WERI-Rb-1 (cell line): Measurements from ENCODE around the gene ZNF445.

ENCODE experiments used
- DNase-seq: peaks from one replicate; pipeline ENCODE4 v3.0.0-alpha.2; 2020
- H3K27ac ChIP-seq: fragments of 250-450 bp; sonication (Bioruptor Pico); 2 replicates; pipeline ENCODE4 v1.5.1; 2020; ENCODE audit warnings: mild to moderate bottlenecking, moderate library complexity
- H3K27me3 ChIP-seq: fragments of 250-450 bp; sonication (Bioruptor Pico); 2 replicates; pipeline ENCODE4 v1.5.1; 2021; ENCODE audit warnings: mild to moderate bottlenecking, low read depth, moderate library complexity; ENCODE audit not compliant: insufficient read depth, severe bottlenecking
- H3K36me3 ChIP-seq: fragments of 250-450 bp; sonication (Bioruptor Pico); 2 replicates; pipeline ENCODE4 v1.5.1; 2020; ENCODE audit warnings: mild to moderate bottlenecking, moderate library complexity
- H3K4me3 ChIP-seq: 2 replicates; pipeline ENCODE4 v1.5.1; 2011; ENCODE audit warnings: low read depth, mild to moderate bottlenecking, control low read depth, low read length
- H3K9me3 ChIP-seq: fragments of 250-450 bp; sonication (Bioruptor Pico); 2 replicates; pipeline ENCODE4 v1.5.1; 2021; ENCODE audit warnings: mild to moderate bottlenecking, moderate library complexity; ENCODE audit not compliant: severe bottlenecking
- CTCF ChIP-seq: IDR thresholded peaks from 2 replicates; pipeline ENCODE4 v1.5.1; 2011; ENCODE audit warnings: low read depth, mild to moderate bottlenecking, control low read depth, inconsistent platforms, low read length

Gene ZNF445

GRCh38 chr3:44513513-44513912 is 36.0 kb upstream of the ZNF445 start:
- TF ChIP-seq CTCF, result no peak
- no peaks in the 10 kb centered on the region for H3K9me3 ChIP-seq
- no peaks in the 10 kb centered on the region for H3K27me3 ChIP-seq
- H3K27ac ChIP-seq, result no peak overlapping the region
- no peak overlapping the region for H3K4me3 ChIP-seq
- DNase-seq, result no peak
- H3K36me3 ChIP-seq, result no peaks in the 10 kb centered on the region

- Histone ChIP-seq H3K4me3 (peak overlapping the region; percentile 72), H3K9me3 (no peaks in the 10 kb centered on the region), H3K27me3 (no peaks in the 10 kb centered on the region), H3K27ac (peak overlapping the region; percentile 80), H3K36me3 (peaks cover 5% of the 10 kb centered on the region)
- no peak for DNase-seq
- no peak for TF ChIP-seq CTCF
These were observed 33.7 kb upstream of the ZNF445 start for GRCh38 chr3:44511238-44511566.

- peak overlapping the region; percentile 80 for H3K27ac ChIP-seq
- TF ChIP-seq CTCF, result no peak
- H3K4me3 ChIP-seq, result peak overlapping the region; percentile 72
- peaks cover 5% of the 10 kb centered on the region for H3K36me3 ChIP-seq
- DNase-seq, result no peak
- no peaks in the 10 kb centered on the region for H3K27me3 ChIP-seq
- H3K9me3 ChIP-seq, result no peaks in the 10 kb centered on the region
These were observed 32.5 kb upstream of the ZNF445 start for GRCh38 chr3:44510000-44510368.

- peaks cover 5% of the 10 kb centered on the region for H3K36me3 ChIP-seq
These were observed 32.0 kb upstream of the ZNF445 start for GRCh38 chr3:44509393-44509921.

GRCh38 chr3:44506961-44507360 is 29.5 kb upstream of the ZNF445 start:
- Histone ChIP-seq H3K27me3 (no peaks in the 10 kb centered on the region), H3K36me3 (peaks cover 12% of the 10 kb centered on the region), H3K27ac (no peak overlapping the region), H3K4me3 (no peak overlapping the region), H3K9me3 (no peaks in the 10 kb centered on the region)
- no peak for TF ChIP-seq CTCF
- no peak for DNase-seq

More at GRCh38 chr3:44509393-44509921, 32.0 kb upstream of the ZNF445 start:
- peak overlapping the region; percentile 80; the same call in 1 of the 2 replicates for H3K27ac ChIP-seq
- H3K4me3 ChIP-seq, result peak overlapping the region; percentile 72
- DNase-seq, result peak; percentile 46
- no peaks in the 10 kb centered on the region for H3K9me3 ChIP-seq
- H3K27me3 ChIP-seq, result no peaks in the 10 kb centered on the region
- no peak for TF ChIP-seq CTCF

GRCh38 chr3:44506556-44506955 is 29.1 kb upstream of the ZNF445 start:
- Histone ChIP-seq H3K27me3 (no peaks in the 10 kb centered on the region), H3K4me3 (no peak overlapping the region), H3K27ac (no peak overlapping the region), H3K36me3 (peaks cover 16% of the 10 kb centered on the region), H3K9me3 (peaks cover 2% of the 10 kb centered on the region)
- no peak for TF ChIP-seq CTCF
- no peak for DNase-seq
